Measurements from ENCODE around the gene GMDS. TPM values are rescaled to one million over a fixed set of nuclear protein-coding genes. Genes with fewer than 3 reads are reported as not detected.

GMDS gene
- total RNA-seq, 4 donors from 2014 or later, result 3.4 to 7.2 (median 4.6) TPM

- intact Hi-C loops (cut with DNase I; ENCODE audit: low total_unique reads), result no loop called here
- TF ChIP-seq CTCF (IDR thresholded peaks at IDR 0.05 in 4 of 5, conservative IDR thresholded peaks at IDR 0.05 in 1 of 5), result no peak
- TF ChIP-seq POLR2A (IDR thresholded peaks at IDR 0.05), result no peak
- Histone ChIP-seq H3K27ac (no peak overlapping the region), H3K4me3 (no peak overlapping the region), H3K27me3 (no peaks in the 10 kb centered on the region), H3K4me1 (no peaks in the 10 kb centered on the region), H3K9me3 (no peaks in the 10 kb centered on the region), H3K36me3 (no peaks in the 10 kb centered on the region)
- ATAC-seq (no peak), DNase-seq (no peak)
- in situ Hi-C loops (cut with MboI; ENCODE audit: low sequenced_read_pairs in 4 of 4), result loop anchor here in 1 of 4 donors (25.0 kb wide), 1 partner anchor 422 kb away; no protein-coding TSS in a partner anchor
These were observed 30.1 kb downstream of the GMDS start for GRCh38 chr6:2215342-2215741.

- Histone ChIP-seq H3K4me1 (peaks cover 0 to 3% of the 10 kb centered on the region in 2 donors), H3K27me3 (peaks cover 0 to 2% (median 0%) of the 10 kb centered on the region in 3 donors), H3K9me3 (no peaks in the 10 kb centered on the region), H3K27ac (no peak overlapping the region), H3K4me3 (no peak overlapping the region), H3K36me3 (no peaks in the 10 kb centered on the region)
- intact Hi-C loops (cut with DNase I; ENCODE audit: low total_unique reads) (no loop called here), in situ Hi-C loops (cut with MboI; ENCODE audit: low sequenced_read_pairs in 4 of 4) (loop anchor here in 1 of 4 donors (25.0 kb wide), 1 partner anchor 424 kb away; no protein-coding TSS in a partner anchor)
- DNase-seq, result no peak
- TF ChIP-seq CTCF (IDR thresholded peaks at IDR 0.05 in 4 of 5, conservative IDR thresholded peaks at IDR 0.05 in 1 of 5) (no peak), POLR2A (IDR thresholded peaks at IDR 0.05) (no peak)
- ATAC-seq, result no peak
These were observed 32.3 kb downstream of the GMDS start for GRCh38 chr6:2213086-2213485.

- H3K27ac ChIP-seq, result no peak overlapping the region
- in situ Hi-C loops (cut with MboI; ENCODE audit: low sequenced_read_pairs in 4 of 4) (loop anchor here in 1 of 4 donors (25.0 kb wide), 1 partner anchor 428 kb away; no protein-coding TSS in a partner anchor), intact Hi-C loops (cut with DNase I; ENCODE audit: low total_unique reads) (no loop called here)
- DNase-seq (no peak), ATAC-seq (peak in 1 of 2 donors; percentile 58)
- no peak overlapping the region for H3K4me3 ChIP-seq
- no peaks in the 10 kb centered on the region for H3K9me3 ChIP-seq
- H3K36me3 ChIP-seq, result no peaks in the 10 kb centered on the region
- peaks cover 0 to 3% of the 10 kb centered on the region in 2 donors for H3K4me1 ChIP-seq
- peaks cover 0 to 2% (median 0%) of the 10 kb centered on the region in 3 donors for H3K27me3 ChIP-seq
- TF ChIP-seq CTCF (IDR thresholded peaks at IDR 0.05 in 4 of 5, conservative IDR thresholded peaks at IDR 0.05 in 1 of 5) (peak in 3 of 5 experiments; percentile 11 to 40 (median 22)), POLR2A (IDR thresholded peaks at IDR 0.05) (no peak)
These were observed 36.1 kb downstream of the GMDS start for GRCh38 chr6:2209226-2209809.

- Histone ChIP-seq H3K4me1 (peaks cover 0 to 3% of the 10 kb centered on the region in 2 donors), H3K36me3 (no peaks in the 10 kb centered on the region), H3K4me3 (no peak overlapping the region), H3K27ac (no peak overlapping the region), H3K9me3 (no peaks in the 10 kb centered on the region), H3K27me3 (peaks cover 0 to 2% (median 0%) of the 10 kb centered on the region in 3 donors)
- TF ChIP-seq POLR2A (IDR thresholded peaks at IDR 0.05) (no peak), CTCF (IDR thresholded peaks at IDR 0.05 in 4 of 5, conservative IDR thresholded peaks at IDR 0.05 in 1 of 5) (no peak)
- intact Hi-C loops (cut with DNase I; ENCODE audit: low total_unique reads) (no loop called here), in situ Hi-C loops (cut with MboI; ENCODE audit: low sequenced_read_pairs in 4 of 4) (loop anchor here in 1 of 4 donors (25.0 kb wide), 1 partner anchor 429 kb away; no protein-coding TSS in a partner anchor)
- DNase-seq (no peak), ATAC-seq (no peak)
These were observed 36.9 kb downstream of the GMDS start for GRCh38 chr6:2208468-2208867.

All from gastrocnemius medialis (tissue), 4 donors.